Measurements from ENCODE around the gene PODN.
A peak's percentile ranks its signal among the peaks of the same experiment; 100 is the strongest.

Gene PODN

DNA sequence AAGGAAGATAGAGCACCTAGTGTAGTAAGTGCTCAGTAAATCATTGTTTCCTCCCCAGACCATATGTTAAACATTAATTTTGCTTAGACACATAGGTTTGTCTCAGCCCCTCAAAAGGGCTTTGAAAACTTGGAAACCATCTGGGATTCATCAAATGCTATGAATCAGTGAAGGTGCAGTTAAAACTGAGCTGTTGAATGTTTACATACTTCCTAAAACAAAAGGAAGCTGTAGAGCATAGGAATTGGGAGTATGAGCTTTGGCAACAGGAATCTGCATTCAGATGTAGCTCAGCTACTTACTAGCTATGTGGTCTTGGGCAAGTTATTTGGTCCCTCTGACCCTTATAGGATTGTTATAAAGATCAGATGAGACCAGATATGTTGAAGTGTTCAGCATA lies 18.7 kb upstream of the PODN start:
- peaks cover 53% of the 10 kb centered on the region for H3K36me3 Mint-ChIP-seq (ENCODE audit: low read depth)
- no peak overlapping the region for H3K27ac Mint-ChIP-seq
- peaks cover 7% of the 10 kb centered on the region for H3K4me1 Mint-ChIP-seq (ENCODE audit: low read depth)
- H3K4me3 Mint-ChIP-seq, result no peak overlapping the region
- H3K27me3 Mint-ChIP-seq, result no peaks in the 10 kb centered on the region
- H3K9me3 Mint-ChIP-seq, result no peaks in the 10 kb centered on the region
- no peak for DNase-seq

DNA sequence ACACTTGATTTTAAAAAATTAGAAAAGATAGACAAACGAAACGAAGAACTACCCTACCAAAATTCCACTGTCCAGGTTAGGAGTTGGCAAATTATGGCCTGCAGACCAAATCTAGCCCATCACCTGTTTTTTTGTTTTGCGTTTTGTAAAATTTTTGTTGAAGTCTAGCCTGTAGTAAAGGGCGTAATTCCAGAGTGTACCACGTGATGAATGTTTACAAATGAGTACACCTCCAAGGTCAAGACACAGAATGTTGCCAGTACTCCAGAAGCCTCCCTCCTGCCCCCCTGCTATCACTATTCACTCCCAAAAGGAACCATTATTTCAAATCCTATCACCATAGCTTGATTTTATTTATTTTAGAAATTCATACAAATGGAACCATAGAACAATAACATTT lies 17.1 kb upstream of the PODN start:
- Mint-ChIP-seq H3K27ac (no peak overlapping the region), H3K4me3 (no peak overlapping the region), H3K36me3 (ENCODE audit: low read depth) (peaks cover 56% of the 10 kb centered on the region), H3K9me3 (no peaks in the 10 kb centered on the region), H3K27me3 (no peaks in the 10 kb centered on the region), H3K4me1 (ENCODE audit: low read depth) (peaks cover 7% of the 10 kb centered on the region)
- DNase-seq, result no peak

- DNase-seq, result no peak
- Mint-ChIP-seq H3K4me1 (ENCODE audit: low read depth) (peaks cover 7% of the 10 kb centered on the region), H3K9me3 (no peaks in the 10 kb centered on the region), H3K27ac (no peak overlapping the region), H3K4me3 (no peak overlapping the region), H3K36me3 (ENCODE audit: low read depth) (peaks cover 55% of the 10 kb centered on the region), H3K27me3 (no peaks in the 10 kb centered on the region)
These were observed 15.1 kb upstream of the PODN start for GRCh38 chr1:53046930-53047329.

GRCh38 chr1:53047737-53048736 lies 14.0 kb upstream of the PODN start:
- no peak for DNase-seq
- Mint-ChIP-seq H3K36me3 (ENCODE audit: low read depth) (peaks cover 62% of the 10 kb centered on the region), H3K27me3 (no peaks in the 10 kb centered on the region), H3K27ac (peak overlapping the region; percentile 48), H3K4me1 (ENCODE audit: low read depth) (peaks cover 7% of the 10 kb centered on the region), H3K4me3 (no peak overlapping the region), H3K9me3 (no peaks in the 10 kb centered on the region)

DNA sequence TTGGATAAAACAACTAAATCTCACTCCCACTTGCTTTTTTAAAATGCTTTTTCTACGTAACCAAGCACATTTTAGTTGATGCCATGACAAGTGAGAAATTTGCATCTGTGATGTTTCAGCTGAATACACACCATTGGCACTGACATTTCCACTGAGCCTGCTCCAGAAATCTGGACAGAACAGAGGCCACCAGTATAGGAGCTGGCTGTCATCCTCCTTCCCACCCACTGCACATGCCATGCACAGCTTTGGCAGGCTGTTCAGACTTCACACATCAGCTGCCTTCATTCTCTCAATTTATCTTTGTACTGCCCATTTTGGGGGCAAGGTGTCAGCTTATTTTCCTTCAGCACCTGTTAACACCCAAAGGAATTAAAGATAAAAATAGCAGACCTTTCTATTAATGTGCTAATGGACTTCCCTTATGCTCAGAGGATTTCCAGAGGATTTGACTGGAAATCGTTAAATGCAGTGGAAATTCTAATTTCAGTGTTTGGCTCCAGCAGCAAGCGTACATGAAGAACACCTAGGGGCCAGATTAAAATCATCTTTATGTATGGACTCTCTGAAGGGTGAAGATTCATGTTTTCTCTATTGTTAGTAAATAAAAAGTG lies 12.9 kb upstream of the PODN start:
- Mint-ChIP-seq H3K27ac (no peak overlapping the region), H3K4me1 (ENCODE audit: low read depth) (peaks cover 7% of the 10 kb centered on the region), H3K9me3 (no peaks in the 10 kb centered on the region), H3K27me3 (no peaks in the 10 kb centered on the region), H3K4me3 (no peak overlapping the region), H3K36me3 (ENCODE audit: low read depth) (peaks cover 72% of the 10 kb centered on the region)
- DNase-seq, result no peak

DNA sequence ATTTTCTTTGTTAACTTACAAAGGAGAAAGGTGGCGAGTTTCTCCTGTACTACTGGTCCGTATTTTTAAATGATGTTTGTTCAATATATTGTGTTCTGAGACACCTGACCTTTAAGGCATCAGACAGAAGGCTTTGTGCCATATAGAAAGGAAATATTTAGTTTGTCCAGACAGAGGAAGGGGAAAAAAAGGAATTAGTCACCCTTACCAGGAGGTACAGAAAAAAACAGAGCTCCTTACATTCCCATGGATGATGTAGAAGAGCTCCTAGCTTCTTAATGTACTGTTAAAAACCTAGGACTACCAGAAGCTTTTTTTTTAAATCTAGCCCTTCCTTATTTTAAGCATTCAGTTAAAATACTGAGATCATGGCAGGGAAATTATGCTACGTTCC lies 12.4 kb upstream of the PODN start:
- Mint-ChIP-seq H3K4me3 (no peak overlapping the region), H3K4me1 (ENCODE audit: low read depth) (peaks cover 7% of the 10 kb centered on the region), H3K9me3 (no peaks in the 10 kb centered on the region), H3K27me3 (no peaks in the 10 kb centered on the region), H3K36me3 (ENCODE audit: low read depth) (peaks cover 74% of the 10 kb centered on the region), H3K27ac (no peak overlapping the region)
- no peak for DNase-seq

DNA sequence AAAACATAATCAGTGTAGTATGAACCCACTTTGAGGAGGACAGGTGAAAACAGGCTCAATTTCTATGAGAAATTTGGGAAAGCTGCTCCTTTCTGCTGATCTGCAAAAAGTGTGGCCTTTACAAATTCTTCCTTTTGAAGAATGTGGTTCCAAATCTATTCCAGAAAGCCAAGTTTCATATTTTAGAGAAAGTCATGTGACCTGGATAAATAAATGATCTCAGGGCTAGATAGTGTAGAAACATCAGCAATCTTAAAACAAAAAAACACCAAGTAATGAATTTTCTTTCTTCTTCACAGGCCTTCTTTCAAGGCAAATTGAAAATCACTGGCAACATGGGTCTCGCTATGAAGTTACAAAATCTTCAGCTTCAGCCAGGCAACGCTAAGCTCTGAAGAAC lies 11.7 kb upstream of the PODN start:
- Mint-ChIP-seq H3K27ac (no peak overlapping the region), H3K9me3 (no peaks in the 10 kb centered on the region), H3K4me1 (ENCODE audit: low read depth) (peaks cover 7% of the 10 kb centered on the region), H3K36me3 (ENCODE audit: low read depth) (peaks cover 71% of the 10 kb centered on the region), H3K4me3 (no peak overlapping the region), H3K27me3 (no peaks in the 10 kb centered on the region)
- no peak for DNase-seq

- DNase-seq, result no peak
- Mint-ChIP-seq H3K4me1 (ENCODE audit: low read depth) (peaks cover 7% of the 10 kb centered on the region), H3K9me3 (no peaks in the 10 kb centered on the region), H3K36me3 (ENCODE audit: low read depth) (peaks cover 62% of the 10 kb centered on the region), H3K27ac (no peak overlapping the region), H3K27me3 (no peaks in the 10 kb centered on the region), H3K4me3 (no peak overlapping the region)
These were observed 10.3 kb upstream of the PODN start for GRCh38 chr1:53051676-53052075.

DNA sequence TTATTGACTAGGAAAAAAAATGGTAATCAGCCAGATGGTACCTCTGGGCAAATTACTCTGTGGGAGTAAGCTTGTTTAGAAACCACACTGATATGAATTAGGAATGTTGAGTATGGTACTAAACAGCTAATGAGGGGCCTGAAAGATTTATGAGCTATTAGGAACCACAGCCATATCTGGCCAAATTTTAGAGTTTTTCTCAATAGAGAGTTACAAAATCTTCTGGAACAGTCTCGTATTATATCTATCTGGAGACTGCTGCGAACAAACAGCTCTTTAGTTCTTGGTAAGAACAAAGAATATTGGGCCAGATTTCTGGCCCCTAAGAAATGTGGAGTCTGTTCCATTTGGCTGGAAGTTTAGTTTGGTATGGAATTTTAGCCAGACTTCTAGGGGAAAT lies 4.9 kb upstream of the PODN start:
- H3K9me3 Mint-ChIP-seq, result no peaks in the 10 kb centered on the region
- no peak overlapping the region for H3K27ac Mint-ChIP-seq
- no peak for DNase-seq
- no peak overlapping the region for H3K4me3 Mint-ChIP-seq
- H3K36me3 Mint-ChIP-seq (ENCODE audit: low read depth), result peaks cover 22% of the 10 kb centered on the region
- H3K4me1 Mint-ChIP-seq (ENCODE audit: low read depth), result no peaks in the 10 kb centered on the region
- peaks cover 20% of the 10 kb centered on the region for H3K27me3 Mint-ChIP-seq

- no peak for DNase-seq
- Mint-ChIP-seq H3K4me1 (ENCODE audit: low read depth) (peaks cover 7% of the 10 kb centered on the region), H3K27ac (no peak overlapping the region), H3K27me3 (peaks cover 51% of the 10 kb centered on the region), H3K36me3 (ENCODE audit: low read depth) (no peaks in the 10 kb centered on the region), H3K9me3 (no peaks in the 10 kb centered on the region), H3K4me3 (no peak overlapping the region)
These were observed 1.4 kb upstream of the PODN start for GRCh38 chr1:53060579-53060978.

GRCh38 chr1:53061123-53061858 lies 722 bp upstream of the PODN start:
- peaks cover 53% of the 10 kb centered on the region for H3K27me3 Mint-ChIP-seq
- no peak for DNase-seq
- H3K4me1 Mint-ChIP-seq (ENCODE audit: low read depth), result peaks cover 7% of the 10 kb centered on the region
- no peaks in the 10 kb centered on the region for H3K36me3 Mint-ChIP-seq (ENCODE audit: low read depth)
- no peaks in the 10 kb centered on the region for H3K9me3 Mint-ChIP-seq
- H3K27ac Mint-ChIP-seq, result no peak overlapping the region
- peak overlapping the region; percentile 39 for H3K4me3 Mint-ChIP-seq

DNA sequence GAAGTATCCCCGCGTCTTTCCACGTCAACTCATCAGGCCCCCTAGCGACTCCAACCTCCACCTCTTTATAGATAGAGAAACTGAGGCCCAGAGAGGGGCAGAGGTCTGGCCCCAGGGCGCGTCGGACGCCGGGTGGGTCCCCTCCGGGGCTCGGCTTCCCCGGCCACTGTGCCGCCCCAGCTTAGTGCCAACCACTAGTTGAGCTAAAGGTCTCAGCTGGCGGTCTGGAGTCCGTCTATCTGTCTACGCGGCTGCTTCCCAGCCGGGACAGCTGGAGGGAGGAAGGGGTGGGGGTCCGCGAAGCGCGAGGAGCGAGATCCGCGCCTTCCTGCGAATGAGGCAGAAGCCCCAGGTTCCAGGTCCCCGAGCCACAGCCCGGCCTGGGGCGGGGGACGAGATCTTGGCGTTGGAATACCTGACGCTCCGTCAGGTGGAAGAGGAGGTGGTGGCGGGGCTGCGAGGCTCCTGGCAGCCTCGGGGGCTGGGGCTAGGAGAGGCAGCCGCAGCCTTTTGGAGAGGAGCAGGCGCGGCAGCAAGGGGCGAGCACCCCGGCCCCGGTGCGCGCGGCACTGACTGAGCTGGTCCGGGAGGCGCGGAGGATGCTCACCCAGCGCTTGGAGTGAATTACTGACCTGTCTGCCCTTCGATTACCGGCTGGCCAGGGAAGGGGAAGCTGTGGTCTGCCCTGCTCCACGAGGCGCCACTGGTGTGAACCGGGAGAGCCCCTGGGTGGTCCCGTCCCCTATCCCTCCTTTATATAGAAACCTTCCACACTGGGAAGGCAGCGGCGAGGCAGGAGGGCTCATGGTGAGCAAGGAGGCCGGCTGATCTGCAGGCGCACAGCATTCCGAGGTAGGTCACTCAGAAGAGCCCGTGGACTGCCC lies 937 bp downstream of the PODN start:
- Mint-ChIP-seq H3K9me3 (no peaks in the 10 kb centered on the region), H3K27me3 (peaks cover 55% of the 10 kb centered on the region), H3K36me3 (ENCODE audit: low read depth) (no peaks in the 10 kb centered on the region), H3K27ac (no peak overlapping the region), H3K4me3 (peak overlapping the region; percentile 60), H3K4me1 (ENCODE audit: low read depth) (peaks cover 7% of the 10 kb centered on the region)
- DNase-seq, result peak; percentile 28

GRCh38 chr1:53063744-53064515 lies 1.9 kb downstream of the PODN start:
- no peaks in the 10 kb centered on the region for H3K9me3 Mint-ChIP-seq
- H3K27ac Mint-ChIP-seq, result no peak overlapping the region
- no peak for DNase-seq
- no peak overlapping the region for H3K4me3 Mint-ChIP-seq
- H3K4me1 Mint-ChIP-seq (ENCODE audit: low read depth), result peaks cover 7% of the 10 kb centered on the region
- H3K27me3 Mint-ChIP-seq, result peaks cover 55% of the 10 kb centered on the region
- no peaks in the 10 kb centered on the region for H3K36me3 Mint-ChIP-seq (ENCODE audit: low read depth)
